ACHN (cell line): Measurements from ENCODE around the gene PICALM.

Source experiments
- DNase-seq: peaks from one replicate; pipeline ENCODE4 v3.0.0-alpha.2; 2015
- in situ Hi-C: cut with HindIII; loops from 2 replicates; pipeline ENCODE4 v1.10.0; 2017; ENCODE audit warnings: low sequenced_read_pairs, low pct_ligation_motif_present, low pct_unique_long_range_greater_than_20kb

The PICALM gene

DNA sequence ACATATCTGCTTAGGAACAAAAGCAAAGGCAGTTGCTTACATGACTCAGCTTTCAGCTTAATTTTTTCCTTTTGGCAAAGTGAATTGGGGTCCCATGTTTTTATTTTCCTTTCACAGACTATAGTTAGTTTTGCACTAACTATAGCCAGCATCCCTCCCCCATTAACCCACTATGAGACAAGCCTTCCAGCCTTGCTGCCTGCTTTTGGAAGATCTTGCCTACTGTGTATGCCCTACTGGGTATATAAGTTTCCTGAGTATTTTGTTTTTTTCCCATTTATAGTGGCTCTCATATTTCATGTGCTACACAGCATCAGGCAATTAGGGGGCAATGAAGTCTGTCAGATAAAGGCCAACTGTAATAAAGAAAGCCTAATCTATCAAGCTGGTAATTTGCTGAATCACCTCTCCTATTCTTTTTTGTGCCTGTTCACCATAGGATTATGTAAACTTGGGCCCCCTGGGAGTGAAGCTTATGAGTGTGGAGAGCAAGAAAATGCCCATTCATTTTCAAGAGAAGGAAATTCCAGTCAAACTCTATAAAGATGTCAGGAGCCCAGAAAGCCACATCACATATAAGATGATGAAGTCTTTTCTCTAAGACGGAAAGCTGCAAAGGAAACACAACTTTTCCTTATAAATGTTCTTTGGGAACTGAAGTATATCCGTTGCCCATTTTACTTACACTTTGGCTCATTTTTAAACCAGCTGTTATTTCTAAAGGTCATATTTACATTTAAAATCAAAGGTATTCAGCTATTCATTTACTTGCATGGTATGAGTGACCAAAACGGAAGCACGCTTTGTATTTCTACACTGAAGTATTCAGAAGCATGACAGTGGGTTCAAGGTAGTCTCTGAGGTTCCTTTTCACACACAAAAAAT, 149.7 kb downstream of the PICALM start:
- no peak for DNase-seq
- in situ Hi-C loops = no loop called here

DNA sequence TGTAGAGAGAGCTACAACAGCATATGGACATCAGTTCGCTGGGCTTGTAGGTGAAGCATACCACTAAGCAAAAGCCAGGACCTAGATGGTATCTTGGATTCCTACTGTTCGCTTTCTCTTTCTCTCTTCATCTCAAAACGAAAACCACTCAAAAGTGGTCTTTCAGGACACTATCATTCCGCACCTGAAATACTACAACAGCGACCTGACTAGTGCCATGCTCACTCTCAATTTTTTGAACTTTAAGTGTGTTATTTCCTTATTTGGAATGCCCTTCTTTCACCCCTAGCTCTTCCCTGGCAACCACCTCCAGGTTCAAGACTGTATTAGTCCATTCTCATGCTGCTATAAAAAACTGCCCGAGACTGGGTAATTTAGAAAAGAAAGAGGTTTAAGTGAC, 154.5 kb downstream of the PICALM start:
- in situ Hi-C loops = no loop called here
- DNase-seq = no peak

DNA sequence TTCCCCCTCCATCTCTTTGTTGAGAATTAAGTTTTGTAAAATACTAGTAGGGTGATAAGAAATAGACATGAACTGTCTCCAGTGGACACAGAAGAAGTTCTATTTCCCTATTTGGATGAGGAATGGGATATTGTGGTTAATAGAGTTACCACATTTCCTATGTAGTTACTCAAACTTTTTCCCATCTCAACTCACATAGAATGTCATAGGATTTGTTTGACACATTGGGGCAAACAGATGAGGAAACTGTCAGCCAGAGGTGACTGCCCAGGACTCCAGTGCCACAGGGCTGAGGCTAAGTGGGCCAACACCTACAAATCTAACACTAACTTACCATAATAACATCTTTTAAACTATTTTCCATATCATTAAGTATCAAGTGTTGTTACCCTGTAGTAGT, 155.4 kb downstream of the PICALM start:
- in situ Hi-C loops = no loop called here

DNA sequence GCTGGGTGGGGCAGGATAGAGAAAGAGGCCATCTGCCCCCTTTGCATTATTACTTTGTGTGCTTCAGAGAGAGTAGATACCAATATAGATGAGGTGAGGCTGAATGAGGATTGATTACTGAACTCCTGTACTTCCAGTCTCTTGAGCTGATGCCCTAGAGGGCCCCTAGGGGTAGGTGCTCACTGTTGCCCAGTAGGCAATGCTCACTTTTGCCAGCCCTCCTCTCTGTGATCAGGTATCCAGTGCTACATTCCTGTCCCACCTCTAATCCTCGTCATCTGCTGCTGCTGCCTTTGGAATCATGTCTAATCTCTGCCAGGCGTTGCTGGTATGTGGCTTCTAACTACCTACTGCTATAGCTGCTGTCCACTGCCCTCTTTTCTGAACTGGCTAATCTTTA, 156.5 kb downstream of the PICALM start:
- in situ Hi-C loops = no loop called here
- no peak for DNase-seq

More for the DNA sequence above, 155.4 kb downstream of the PICALM start:
- no peak for DNase-seq
